AG04450 (cell line): ENCODE data around the gene TRPM3. TPM values are rescaled to one million over a fixed set of nuclear protein-coding genes. Genes with fewer than 3 reads are reported as not detected.

ENCODE experiments used
- CTCF ChIA-PET: fragments of 300-600, 350-600 bp; formaldehyde crosslinking; extraction: SDS; loops from one replicate; lab custom pipeline; 2022; ENCODE audit warnings: antibody characterized with exemption, inconsistent platforms; lab: Charles Lee
- POLR2A ChIA-PET: fragments of 350-600 bp; formaldehyde crosslinking; extraction: SDS; loops from one replicate; lab custom pipeline; 2021; ENCODE audit warnings: antibody characterized with exemption, inconsistent platforms; lab: Yijun Ruan, JAX
- DNase-seq: peaks from one replicate; pipeline ENCODE4 v3.0.0-alpha.2; 2011; ENCODE audit warnings: low read depth, low spot score
- H3K27ac ChIP-seq: one replicate; pipeline ENCODE4 v1.5.1; 2012; ENCODE audit warnings: low read depth, low read length, control low read depth
- H3K27me3 ChIP-seq: one replicate; pipeline ENCODE4 v1.6.0; 2012; ENCODE audit warnings: low read length; ENCODE audit not compliant: control insufficient read depth, insufficient read depth
- H3K4me3 ChIP-seq: 2 replicates; pipeline ENCODE4 v1.5.1; 2011; ENCODE audit warnings: mild to moderate bottlenecking, low read depth, low read length, control low read depth
- H3K9me3 ChIP-seq: 2 replicates; pipeline ENCODE4 v1.5.1; 2012; ENCODE audit warnings: low read length; ENCODE audit not compliant: control insufficient read depth, insufficient read depth
- polyA plus RNA-seq: library from polyadenylated mRNA; depleted of rRNA; stranded (reverse); fragments of >200 nt; gene quantifications from 2 replicates; pipeline ENCODE4 v1.2.3, GENCODE V29; 2011
- TF ChIP-seq, protein P1 (sequence below): IDR thresholded peaks from 2 replicates; pipeline ENCODE4 v1.5.1; 2011; ENCODE audit warnings: low read depth, low read length, control low read depth, inconsistent platforms

TRPM3 gene
- polyA plus RNA-seq, 1 experiment = 0.01 TPM

DNA sequence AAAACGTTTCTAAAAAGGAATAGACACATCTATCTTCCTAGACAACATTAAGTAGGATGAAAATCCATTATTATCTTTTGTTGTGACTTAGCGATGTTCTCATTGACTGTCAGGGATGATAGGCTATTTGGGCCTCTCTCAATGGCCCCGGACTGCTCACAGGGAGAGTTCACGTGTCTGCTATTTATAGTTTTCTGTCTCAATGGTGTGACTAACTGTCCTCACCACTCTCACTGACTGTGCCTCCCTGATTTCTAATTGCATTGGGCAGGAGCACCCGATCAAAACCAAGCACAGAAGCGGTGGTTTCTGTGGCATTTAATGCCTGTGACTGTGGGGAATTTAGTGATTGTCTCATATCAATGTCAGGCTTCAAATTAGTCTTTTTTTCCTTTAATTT is 420.3 kb downstream of the TRPM3 start:
- H3K27ac ChIP-seq = no peak overlapping the region
- DNase-seq = no peak
- ChIA-PET CTCF (no interaction called here), POLR2A (no interaction called here)
- no peaks in the 10 kb centered on the region for H3K9me3 ChIP-seq
- H3K27me3 ChIP-seq = no peaks in the 10 kb centered on the region
- no peak overlapping the region for H3K4me3 ChIP-seq
- TF ChIP-seq, protein P1, sequence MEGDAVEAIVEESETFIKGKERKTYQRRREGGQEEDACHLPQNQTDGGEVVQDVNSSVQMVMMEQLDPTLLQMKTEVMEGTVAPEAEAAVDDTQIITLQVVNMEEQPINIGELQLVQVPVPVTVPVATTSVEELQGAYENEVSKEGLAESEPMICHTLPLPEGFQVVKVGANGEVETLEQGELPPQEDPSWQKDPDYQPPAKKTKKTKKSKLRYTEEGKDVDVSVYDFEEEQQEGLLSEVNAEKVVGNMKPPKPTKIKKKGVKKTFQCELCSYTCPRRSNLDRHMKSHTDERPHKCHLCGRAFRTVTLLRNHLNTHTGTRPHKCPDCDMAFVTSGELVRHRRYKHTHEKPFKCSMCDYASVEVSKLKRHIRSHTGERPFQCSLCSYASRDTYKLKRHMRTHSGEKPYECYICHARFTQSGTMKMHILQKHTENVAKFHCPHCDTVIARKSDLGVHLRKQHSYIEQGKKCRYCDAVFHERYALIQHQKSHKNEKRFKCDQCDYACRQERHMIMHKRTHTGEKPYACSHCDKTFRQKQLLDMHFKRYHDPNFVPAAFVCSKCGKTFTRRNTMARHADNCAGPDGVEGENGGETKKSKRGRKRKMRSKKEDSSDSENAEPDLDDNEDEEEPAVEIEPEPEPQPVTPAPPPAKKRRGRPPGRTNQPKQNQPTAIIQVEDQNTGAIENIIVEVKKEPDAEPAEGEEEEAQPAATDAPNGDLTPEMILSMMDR = no peak

DNA sequence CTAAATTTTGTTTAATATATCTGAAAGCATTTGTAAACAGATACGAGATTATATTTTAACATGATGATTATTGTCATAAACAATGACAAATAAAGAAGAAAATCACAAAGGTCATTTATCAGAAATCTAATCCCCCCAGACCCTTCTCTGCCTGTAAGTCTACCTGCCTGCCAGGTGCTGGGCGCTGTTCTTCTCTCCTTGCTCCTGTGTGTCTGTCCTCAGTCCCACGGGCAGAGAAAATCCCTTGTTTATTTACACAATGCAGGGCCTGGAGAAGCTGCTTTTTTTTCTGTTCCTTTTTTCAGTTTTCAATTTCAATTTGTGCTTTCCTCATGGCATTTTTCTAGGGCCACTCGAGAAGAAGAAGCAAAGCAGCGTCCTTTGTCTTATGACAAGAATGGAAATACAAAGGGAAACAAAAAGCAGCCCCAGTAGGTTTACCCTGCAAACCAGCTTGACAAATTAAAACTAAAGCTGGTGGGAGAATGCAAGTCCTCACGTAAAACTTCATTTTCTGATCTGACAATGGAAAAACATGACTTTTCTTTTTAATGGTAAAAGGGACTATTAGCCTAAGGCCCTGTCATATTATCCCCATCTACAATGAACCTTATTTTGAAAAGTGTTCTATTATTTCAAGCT is 424.6 kb downstream of the TRPM3 start:
- ChIA-PET POLR2A (no interaction called here), CTCF (no interaction called here)
- Histone ChIP-seq H3K4me3 (no peak overlapping the region), H3K27ac (no peak overlapping the region), H3K9me3 (no peaks in the 10 kb centered on the region), H3K27me3 (no peaks in the 10 kb centered on the region)
- TF ChIP-seq, protein P1 = no peak
- DNase-seq = no peak

DNA sequence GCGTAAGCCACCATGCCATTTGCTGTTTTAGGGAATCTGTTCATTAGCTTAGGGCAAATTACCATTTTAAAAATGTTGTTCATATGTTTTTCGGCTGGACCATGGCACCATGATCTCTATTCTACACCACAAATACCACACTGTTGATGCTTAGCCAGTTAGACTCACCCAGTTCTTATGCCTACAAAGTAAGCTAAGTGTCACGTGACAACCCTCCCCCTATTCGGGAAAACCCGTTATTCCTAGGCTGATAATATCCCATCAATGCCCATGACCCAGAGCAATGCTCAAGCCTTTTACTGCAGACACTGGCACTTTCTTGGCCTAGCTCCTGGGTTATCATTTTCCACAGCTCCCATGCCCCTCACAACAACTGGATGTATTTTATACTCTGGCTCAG is 426.7 kb downstream of the TRPM3 start:
- TF ChIP-seq, protein P1 = no peak
- no peaks in the 10 kb centered on the region for H3K9me3 ChIP-seq
- H3K27me3 ChIP-seq = no peaks in the 10 kb centered on the region
- CTCF ChIA-PET = no interaction called here
- H3K4me3 ChIP-seq = no peak overlapping the region
- no peak overlapping the region for H3K27ac ChIP-seq
- DNase-seq = no peak
- POLR2A ChIA-PET = no interaction called here

DNA sequence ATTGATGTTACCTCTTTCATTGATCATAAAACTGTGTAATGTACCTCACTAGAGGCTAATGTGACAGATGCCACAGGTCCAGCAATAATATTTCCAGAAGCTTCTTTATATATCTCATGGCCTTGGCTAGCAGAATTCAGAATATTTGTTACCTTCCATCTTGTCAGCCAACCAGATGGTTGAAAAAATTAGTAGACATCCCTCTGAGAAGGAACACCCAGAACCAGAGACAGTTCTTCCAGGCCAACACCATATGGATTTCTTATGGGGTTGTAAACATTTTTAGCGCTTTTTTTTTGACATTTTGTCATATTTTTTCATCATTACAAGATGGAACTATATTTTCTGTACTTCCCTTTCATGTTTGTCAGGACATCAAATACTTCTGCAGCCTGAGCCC is 428.2 kb downstream of the TRPM3 start:
- no peak overlapping the region for H3K27ac ChIP-seq
- DNase-seq = no peak
- TF ChIP-seq, protein P1 = no peak
- ChIA-PET POLR2A (no interaction called here), CTCF (no interaction called here)
- no peaks in the 10 kb centered on the region for H3K9me3 ChIP-seq
- no peak overlapping the region for H3K4me3 ChIP-seq
- H3K27me3 ChIP-seq = no peaks in the 10 kb centered on the region

DNA sequence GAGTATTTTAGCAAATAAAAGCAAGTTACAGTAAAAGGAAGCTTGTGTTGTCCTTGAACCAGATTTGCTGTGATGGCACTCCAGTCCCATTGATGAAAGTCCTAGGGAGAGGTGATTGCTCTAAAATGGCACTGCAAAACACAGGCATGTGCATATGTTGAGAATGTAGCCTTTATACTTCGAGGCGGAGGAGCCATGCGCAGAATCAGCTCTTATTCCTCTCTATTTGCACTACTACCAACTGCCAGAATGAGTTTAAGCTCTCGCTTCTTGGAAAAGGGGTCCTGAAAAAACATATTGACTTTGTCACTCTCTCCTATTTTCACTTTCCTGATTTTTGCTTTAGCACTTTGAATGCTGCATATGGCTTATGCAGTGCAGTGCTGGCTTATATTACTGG is 429.0 kb downstream of the TRPM3 start:
- TF ChIP-seq, protein P1 = no peak
- Histone ChIP-seq H3K27me3 (no peaks in the 10 kb centered on the region), H3K4me3 (no peak overlapping the region), H3K9me3 (no peaks in the 10 kb centered on the region), H3K27ac (no peak overlapping the region)
- POLR2A ChIA-PET = interaction anchor here (0.6 kb wide), 1 partner anchor 427 kb away, joined by 4 read pairs; no protein-coding TSS in a partner anchor
- CTCF ChIA-PET = interaction anchor here (0.5 kb wide), 1 partner anchor 1022 kb away, joined by 3 read pairs; no protein-coding TSS in a partner anchor
- no peak for DNase-seq
